Spleen (tissue), 11 donors: ENCODE data around the gene KCNH6. TPM values are rescaled to one million over a fixed set of nuclear protein-coding genes. Genes with fewer than 3 reads are reported as not detected.

ENCODE experiments used
- DNase-seq: peaks from one replicate; pipeline ENCODE4 v3.0.0-alpha.2; 2020
- H3K27ac ChIP-seq, 8 donors: fragments of 200-600 bp; sonication (generic) in 7 of 8; 1 replicate in 4 of 8; 2 replicates in 4 of 8; pipeline versions ENCODE4 v1.5.0 to v1.8.0; 2016 to 2021; ENCODE audit warnings: inconsistent platforms in 4 of 8, mild to moderate bottlenecking in 4 of 8, moderate library complexity in 1 of 8
- H3K27me3 ChIP-seq, 7 donors: fragments of 200-600 bp; sonication (generic) in 6 of 7; replicated peaks in 1 of 7; 1 replicate in 4 of 7; 2 replicates in 3 of 7; pipeline versions ENCODE4 v1.5.0 to v1.8.0; 2016 to 2021; ENCODE audit warnings: inconsistent platforms in 3 of 7, mild to moderate bottlenecking in 1 of 7
- H3K36me3 ChIP-seq, 6 donors: fragments of 200-600 bp; sonication (generic) in 5 of 6; 1 replicate in 4 of 6; 2 replicates in 2 of 6; pipeline versions ENCODE4 v1.5.0 to v1.8.0; 2016 to 2021; ENCODE audit warnings: inconsistent platforms in 2 of 6
- H3K4me1 ChIP-seq, 6 donors: fragments of 200-600 bp; sonication (generic) in 5 of 6; 1 replicate in 3 of 6; 2 replicates in 3 of 6; pipeline versions ENCODE4 v1.5.0 to v1.8.0; 2016 to 2021; ENCODE audit warnings: inconsistent platforms in 3 of 6
- H3K4me3 ChIP-seq, 8 donors: fragments of 200-600 bp; sonication (generic) in 7 of 8; 1 replicate in 4 of 8; 2 replicates in 4 of 8; pipeline versions ENCODE4 v1.5.0 to v1.8.0; 2016 to 2021; ENCODE audit warnings: inconsistent platforms in 4 of 8, mild to moderate bottlenecking in 4 of 8, moderate library complexity in 2 of 8
- H3K9me3 ChIP-seq, 8 donors: fragments of 200-600 bp; sonication (generic) in 7 of 8; 1 replicate in 4 of 8; 2 replicates in 4 of 8; pipeline versions ENCODE4 v1.5.0 to v1.8.0; 2016 to 2021; ENCODE audit warnings: inconsistent platforms in 4 of 8
- CTCF ChIP-seq, 11 experiments: fragments of 200-600 bp in 7 of 11; fragments of 450-650 bp in 4 of 11; sonication (generic) in 4 of 11; IDR thresholded peaks in 8 of 11; conservative IDR thresholded peaks in 3 of 11; 1 replicate in 7 of 11; 2 replicates in 4 of 11; pipeline versions ENCODE4 v1.4.0 to v1.8.0; 2016 to 2021; ENCODE audit warnings: antibody characterized with exemption in 11 of 11, inconsistent platforms in 4 of 11, mild to moderate bottlenecking in 1 of 11
- POLR2A ChIP-seq, 3 donors: fragments of 450-650 bp; IDR thresholded peaks; one replicate each; pipeline ENCODE4 v1.5.1; 2017; ENCODE audit warnings: antibody characterized with exemption in 3 of 3, mild to moderate bottlenecking in 1 of 3
- POLR2AphosphoS5 ChIP-seq, 3 donors: sonication (generic); formaldehyde crosslinking; IDR thresholded peaks; one replicate each; pipeline ENCODE4 v1.5.1; 2017; ENCODE audit warnings: antibody characterized with exemption in 3 of 3
- WGBS, 5 donors: extraction: QIAGEN DNeasy Blood & Tissue Kit in 3 of 5; methylation state at CpG; one replicate each; pipeline versions ENCODE4 v1.1.5 to v1.1.7; 2013 to 2018; 5-methylcytosine and 5-hydroxymethylcytosine counted together
- intact Hi-C: fragments of 100-400 bp; cut with DNase I; formaldehyde crosslinking; loops from one replicate; pipeline ENCODE4 v1.15.0; 2023; ENCODE audit warnings: low total_unique reads
- polyA plus RNA-seq, 3 donors: library from polyadenylated mRNA; stranded (reverse); fragments of 200-250 nt; gene quantifications; one replicate each; pipeline ENCODE4 v1.2.1, GENCODE V29; 2013
- total RNA-seq, 7 donors: library from RNA; depleted of rRNA in 3 of 7; stranded (reverse); fragments of >200 nt in 3 of 7; fragmentation: NEBNext Ultra II Directional in 4 of 7; extraction: Animal tissue kit (Norgen Biotek cat#: 25700) in 4 of 7; gene quantifications; one replicate each; pipeline versions ENCODE4 v1.1.0 to v1.2.1, GENCODE V29; 2016 to 2021
- donor health status: healthy with polysubstance abuse.
- donor health status: DM: no; HTN: no; CAD: no; lungs with moderate emphysema.
- donor health status: DM: no; HTN: no; CAD: no.
- donor health status: Bipolar disorder and iron deficiency.
- donor health status: healthy.
- donor health status: DM: no; HTN: no; CAD: no.
- donor health status: DM: yes; HTN: yes; CAD: no.

KCNH6 gene
- total and polyA plus RNA-seq, 10 donors = not detected

GRCh38 chr17:63475491-63476412 is 47.4 kb upstream of the KCNH6 start:
- Histone ChIP-seq H3K4me1 (peaks cover 10 to 57% (median 37%) of the 10 kb centered on the region in 6 donors), H3K27me3 (peaks cover 0 to 66% (median 29%) of the 10 kb centered on the region in 7 donors), H3K4me3 (peak overlapping the region in 6 of 8 donors; percentile 48 to 78 (median 56)), H3K36me3 (no peaks in the 10 kb centered on the region), H3K9me3 (no peaks in the 10 kb centered on the region), H3K27ac (no peak overlapping the region)
- TF ChIP-seq CTCF (IDR thresholded peaks at IDR 0.05 in 8 of 11, conservative IDR thresholded peaks at IDR 0.05 in 3 of 11) (no peak), POLR2A (IDR thresholded peaks at IDR 0.05) (no peak)
- intact Hi-C loops = loop anchor here (5.0 kb wide), 1 partner anchor 53 kb away; no protein-coding TSS in a partner anchor
- DNase-seq = peak; percentile 62
- 60 to 69% (median 66%) methylated on average over 25 to 28 of the region's 28 CpGs for WGBS, 5 donors

- no peaks in the 10 kb centered on the region for H3K36me3 ChIP-seq
- intact Hi-C loops = loop anchor here (5.0 kb wide), 1 partner anchor 54 kb away; no protein-coding TSS in a partner anchor
- H3K4me1 ChIP-seq = peaks cover 10 to 57% (median 37%) of the 10 kb centered on the region in 6 donors
- 0 to 3% (median 1%) methylated on average over 7 to 36 of the region's 36 CpGs for WGBS, 5 donors
- H3K9me3 ChIP-seq = no peaks in the 10 kb centered on the region
- H3K27ac ChIP-seq = peak overlapping the region in 2 of 8 donors; percentile 21 to 23
- DNase-seq = no peak
- TF ChIP-seq POLR2A (IDR thresholded peaks at IDR 0.05) (no peak), POLR2AphosphoS5 (IDR thresholded peaks at IDR 0.05) (peak in 1 of 3 donors; percentile 1)
- H3K4me3 ChIP-seq = peak overlapping the region; percentile 37 to 78 (median 56)
- H3K27me3 ChIP-seq = peaks cover 0 to 72% (median 29%) of the 10 kb centered on the region in 7 donors
Measured at GRCh38 chr17:63476459-63476853, 46.7 kb upstream of the KCNH6 start.

- no peaks in the 10 kb centered on the region for H3K9me3 ChIP-seq
- H3K27ac ChIP-seq = peak within 1 kb of the TSS in 3 of 8 donors; percentile 17 to 23 (median 21)
- intact Hi-C loops = loop anchor here (5.0 kb wide), 1 partner anchor 55 kb away; no protein-coding TSS in a partner anchor
- no peaks in the 10 kb centered on the region for H3K36me3 ChIP-seq
- TF ChIP-seq POLR2AphosphoS5 (IDR thresholded peaks at IDR 0.05) (peak in 1 of 3 donors; percentile 8), CTCF (IDR thresholded peaks at IDR 0.05 in 8 of 11, conservative IDR thresholded peaks at IDR 0.05 in 3 of 11) (no peak), POLR2A (IDR thresholded peaks at IDR 0.05) (no peak)
- 0 to 1% (median 1%) methylated on average over 8 to 78 of the region's 78 CpGs for WGBS, 5 donors
- no peak for DNase-seq
- H3K4me1 ChIP-seq = peaks cover 10 to 57% (median 37%) of the 10 kb centered on the region in 6 donors
- H3K4me3 ChIP-seq = peak within 1 kb of the TSS; percentile 37 to 78 (median 56)
- peaks cover 0 to 77% (median 29%) of the 10 kb centered on the region in 7 donors for H3K27me3 ChIP-seq
Measured at GRCh38 chr17:63476854-63477479, 46.2 kb upstream of the KCNH6 start, which contains the start of gene ACE. Gene ACE, plus strand, starts transcription at chr17:63477061. Its CDS starts 34 bp downstream, at chr17:63477095.
